Measurements from ENCODE around the gene LYZL2. TPM values are rescaled to one million over a fixed set of nuclear protein-coding genes. Genes with fewer than 3 reads are reported as not detected.
"Not testable (repeated sequence)": the region's sequence is repeated elsewhere in the genome, so short reads cannot be mapped to it uniquely, and the experiment has no call there.

LYZL2 gene
- total RNA-seq, 1 experiment from 2014 or later: not detected

DNA sequence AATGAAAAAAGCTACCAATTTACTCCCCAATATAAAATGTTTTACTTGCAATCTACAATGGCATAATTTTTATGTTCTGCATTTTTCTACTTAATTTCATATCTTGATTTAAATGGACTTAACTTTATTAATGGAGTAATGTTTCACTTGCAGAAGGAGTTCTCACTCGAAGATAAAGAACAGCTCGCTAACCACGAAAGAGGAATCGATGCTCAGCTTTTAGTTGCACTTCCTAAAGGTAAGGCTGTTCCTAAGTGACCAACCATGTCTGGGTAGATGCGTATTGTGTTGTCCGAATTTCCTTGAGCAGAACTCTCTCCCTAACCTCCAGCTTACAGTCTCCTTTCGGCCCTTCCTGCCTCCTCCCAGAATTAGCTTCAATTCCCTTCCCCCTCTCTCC is 33.9 kb upstream of the LYZL2 start:
- H3K9me3 ChIP-seq (ENCODE audit: control insufficient read depth in 1 of 2, insufficient read depth in 1 of 2, low read depth in 1 of 2, low read length in 2 of 2); BruUV-seq (replicated peaks); H4K20me1 ChIP-seq (ENCODE audit: insufficient read depth); H3K27ac ChIP-seq (ENCODE audit: low read depth, low read length); H3K4me2 ChIP-seq (ENCODE audit: low read length); H3K9ac ChIP-seq (ENCODE audit: low read length); ATAC-seq; H3K36me3 ChIP-seq (ENCODE audit: control insufficient read depth in 1 of 2, insufficient read depth in 2 of 2, low read length in 2 of 2); intact Hi-C loops (cut with micrococcal nuclease); H3K27me3 ChIP-seq (ENCODE audit: insufficient read depth, low read length); H3K79me2 ChIP-seq (ENCODE audit: insufficient read depth, low read length); H3K4me3 ChIP-seq (replicated peaks in 1 of 2; ENCODE audit: low read depth in 1 of 2, low read length in 2 of 2); H2AFZ ChIP-seq (ENCODE audit: low read depth, low read length, poor library complexity, severe bottlenecking); DNase-seq (ENCODE audit: low read depth, low spot score); H3K4me1 ChIP-seq (ENCODE audit: control insufficient read depth in 1 of 2, insufficient read depth in 2 of 2, low read length in 2 of 2); H3K9me2 ChIP-seq (ENCODE audit: insufficient read depth); POLR2A ChIA-PET; RAD21 ChIA-PET (ENCODE audit: low non-redundant PET in 1 of 2, low total read pairs in 2 of 2, uncharacterized antibody in 2 of 2, unreplicated experiment in 2 of 2): not testable (repeated sequence)
- CTCF ChIA-PET: interaction anchor here (0.9 kb wide), 1 partner anchor 23 kb away, joined by 4 read pairs; no protein-coding TSS in a partner anchor

DNA sequence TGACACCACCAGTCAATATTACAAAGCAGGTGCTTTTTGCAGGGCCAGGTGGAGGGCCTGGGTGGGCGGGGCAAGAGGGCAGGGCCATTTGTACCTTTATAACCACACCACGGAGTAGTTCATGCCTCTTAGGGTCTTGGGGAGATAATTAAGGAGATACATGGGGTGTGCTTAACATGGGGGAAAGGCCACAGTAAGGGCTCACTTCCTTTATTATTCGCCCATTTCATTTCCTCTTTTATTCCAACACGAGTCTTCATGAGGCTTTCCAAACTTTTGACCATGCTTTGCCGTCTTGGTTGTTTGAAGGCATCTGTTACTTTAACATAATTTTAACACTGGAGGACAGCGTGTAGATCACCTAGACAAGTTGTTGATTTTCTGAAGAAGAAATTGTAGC is 33.3 kb upstream of the LYZL2 start:
- Histone ChIP-seq H3K36me3 (ENCODE audit: control insufficient read depth in 1 of 2, insufficient read depth in 2 of 2, low read length in 2 of 2) (no peaks in the 10 kb centered on the region), H2AFZ (ENCODE audit: low read depth, low read length, poor library complexity, severe bottlenecking) (no peak overlapping the region), H3K4me1 (ENCODE audit: control insufficient read depth in 1 of 2, insufficient read depth in 2 of 2, low read length in 2 of 2) (peaks cover 0 to 4% of the 10 kb centered on the region in 2 experiments; a peak in 1 of 4 replicates), H3K9ac (ENCODE audit: low read length) (no peak overlapping the region), H3K27ac (ENCODE audit: low read depth, low read length) (no peak overlapping the region), H3K9me3 (ENCODE audit: control insufficient read depth in 1 of 2, insufficient read depth in 1 of 2, low read depth in 1 of 2, low read length in 2 of 2) (no peaks in the 10 kb centered on the region), H3K4me2 (ENCODE audit: low read length) (no peak overlapping the region), H3K79me2 (ENCODE audit: insufficient read depth, low read length) (no peaks in the 10 kb centered on the region), H4K20me1 (ENCODE audit: insufficient read depth) (no peaks in the 10 kb centered on the region), H3K27me3 (ENCODE audit: insufficient read depth, low read length) (peaks cover 1% of the 10 kb centered on the region), H3K9me2 (ENCODE audit: insufficient read depth) (no peaks in the 10 kb centered on the region), H3K4me3 (replicated peaks in 1 of 2; ENCODE audit: low read depth in 1 of 2, low read length in 2 of 2) (no peak overlapping the region)
- no TSS peak for BruUV-seq (replicated peaks)
- no peak for DNase-seq (ENCODE audit: low read depth, low spot score)
- ATAC-seq: no peak
- CTCF ChIA-PET: no interaction called here
- intact Hi-C loops (cut with micrococcal nuclease): no loop called here
- POLR2A ChIA-PET: no interaction called here
- RAD21 ChIA-PET (ENCODE audit: low non-redundant PET in 1 of 2, low total read pairs in 2 of 2, uncharacterized antibody in 2 of 2, unreplicated experiment in 2 of 2): no interaction called here
- TF ChIP-seq ZFX (IDR thresholded peaks at IDR 0.05) (no peak), POLR2AphosphoS5 (IDR thresholded peaks at IDR 0.05; ENCODE audit: low read depth, low read length) (no peak), CEBPB (IDR thresholded peaks at IDR 0.05; ENCODE audit: low read depth) (no peak), CBX3 (IDR thresholded peaks at IDR 0.05; ENCODE audit: low read depth) (no peak), ELF1 (IDR thresholded peaks at IDR 0.05; ENCODE audit: borderline replicate concordance, low read depth) (no peak), SIN3A (IDR thresholded peaks at IDR 0.05; ENCODE audit: low read depth) (no peak), YY1 (IDR thresholded peaks at IDR 0.05; ENCODE audit: extremely low read depth, insufficient replicate concordance, low read depth, low read length) (no peak), SRF (IDR thresholded peaks at IDR 0.05; ENCODE audit: low read depth) (no peak), EGR1 (IDR thresholded peaks at IDR 0.05; ENCODE audit: low read depth) (no peak), EZH2phosphoT487 (IDR thresholded peaks at IDR 0.05; ENCODE audit: borderline replicate concordance) (no peak)
- TF ChIP-seq, protein P1, sequence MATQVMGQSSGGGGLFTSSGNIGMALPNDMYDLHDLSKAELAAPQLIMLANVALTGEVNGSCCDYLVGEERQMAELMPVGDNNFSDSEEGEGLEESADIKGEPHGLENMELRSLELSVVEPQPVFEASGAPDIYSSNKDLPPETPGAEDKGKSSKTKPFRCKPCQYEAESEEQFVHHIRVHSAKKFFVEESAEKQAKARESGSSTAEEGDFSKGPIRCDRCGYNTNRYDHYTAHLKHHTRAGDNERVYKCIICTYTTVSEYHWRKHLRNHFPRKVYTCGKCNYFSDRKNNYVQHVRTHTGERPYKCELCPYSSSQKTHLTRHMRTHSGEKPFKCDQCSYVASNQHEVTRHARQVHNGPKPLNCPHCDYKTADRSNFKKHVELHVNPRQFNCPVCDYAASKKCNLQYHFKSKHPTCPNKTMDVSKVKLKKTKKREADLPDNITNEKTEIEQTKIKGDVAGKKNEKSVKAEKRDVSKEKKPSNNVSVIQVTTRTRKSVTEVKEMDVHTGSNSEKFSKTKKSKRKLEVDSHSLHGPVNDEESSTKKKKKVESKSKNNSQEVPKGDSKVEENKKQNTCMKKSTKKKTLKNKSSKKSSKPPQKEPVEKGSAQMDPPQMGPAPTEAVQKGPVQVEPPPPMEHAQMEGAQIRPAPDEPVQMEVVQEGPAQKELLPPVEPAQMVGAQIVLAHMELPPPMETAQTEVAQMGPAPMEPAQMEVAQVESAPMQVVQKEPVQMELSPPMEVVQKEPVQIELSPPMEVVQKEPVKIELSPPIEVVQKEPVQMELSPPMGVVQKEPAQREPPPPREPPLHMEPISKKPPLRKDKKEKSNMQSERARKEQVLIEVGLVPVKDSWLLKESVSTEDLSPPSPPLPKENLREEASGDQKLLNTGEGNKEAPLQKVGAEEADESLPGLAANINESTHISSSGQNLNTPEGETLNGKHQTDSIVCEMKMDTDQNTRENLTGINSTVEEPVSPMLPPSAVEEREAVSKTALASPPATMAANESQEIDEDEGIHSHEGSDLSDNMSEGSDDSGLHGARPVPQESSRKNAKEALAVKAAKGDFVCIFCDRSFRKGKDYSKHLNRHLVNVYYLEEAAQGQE (IDR thresholded peaks at IDR 0.05; ENCODE audit: low read depth): no peak
- TF ChIP-seq, protein P2, sequence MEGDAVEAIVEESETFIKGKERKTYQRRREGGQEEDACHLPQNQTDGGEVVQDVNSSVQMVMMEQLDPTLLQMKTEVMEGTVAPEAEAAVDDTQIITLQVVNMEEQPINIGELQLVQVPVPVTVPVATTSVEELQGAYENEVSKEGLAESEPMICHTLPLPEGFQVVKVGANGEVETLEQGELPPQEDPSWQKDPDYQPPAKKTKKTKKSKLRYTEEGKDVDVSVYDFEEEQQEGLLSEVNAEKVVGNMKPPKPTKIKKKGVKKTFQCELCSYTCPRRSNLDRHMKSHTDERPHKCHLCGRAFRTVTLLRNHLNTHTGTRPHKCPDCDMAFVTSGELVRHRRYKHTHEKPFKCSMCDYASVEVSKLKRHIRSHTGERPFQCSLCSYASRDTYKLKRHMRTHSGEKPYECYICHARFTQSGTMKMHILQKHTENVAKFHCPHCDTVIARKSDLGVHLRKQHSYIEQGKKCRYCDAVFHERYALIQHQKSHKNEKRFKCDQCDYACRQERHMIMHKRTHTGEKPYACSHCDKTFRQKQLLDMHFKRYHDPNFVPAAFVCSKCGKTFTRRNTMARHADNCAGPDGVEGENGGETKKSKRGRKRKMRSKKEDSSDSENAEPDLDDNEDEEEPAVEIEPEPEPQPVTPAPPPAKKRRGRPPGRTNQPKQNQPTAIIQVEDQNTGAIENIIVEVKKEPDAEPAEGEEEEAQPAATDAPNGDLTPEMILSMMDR (IDR thresholded peaks at IDR 0.05 in 2 of 3, conservative IDR thresholded peaks at IDR 0.05 in 1 of 3; ENCODE audit: borderline replicate concordance in 1 of 3, insufficient read depth in 1 of 3, low read depth in 2 of 3, low read length in 2 of 3): no peak
- TF ChIP-seq, protein P3, sequence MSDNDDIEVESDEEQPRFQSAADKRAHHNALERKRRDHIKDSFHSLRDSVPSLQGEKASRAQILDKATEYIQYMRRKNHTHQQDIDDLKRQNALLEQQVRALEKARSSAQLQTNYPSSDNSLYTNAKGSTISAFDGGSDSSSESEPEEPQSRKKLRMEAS (IDR thresholded peaks at IDR 0.05): no peak
- TF ChIP-seq, protein P4, sequence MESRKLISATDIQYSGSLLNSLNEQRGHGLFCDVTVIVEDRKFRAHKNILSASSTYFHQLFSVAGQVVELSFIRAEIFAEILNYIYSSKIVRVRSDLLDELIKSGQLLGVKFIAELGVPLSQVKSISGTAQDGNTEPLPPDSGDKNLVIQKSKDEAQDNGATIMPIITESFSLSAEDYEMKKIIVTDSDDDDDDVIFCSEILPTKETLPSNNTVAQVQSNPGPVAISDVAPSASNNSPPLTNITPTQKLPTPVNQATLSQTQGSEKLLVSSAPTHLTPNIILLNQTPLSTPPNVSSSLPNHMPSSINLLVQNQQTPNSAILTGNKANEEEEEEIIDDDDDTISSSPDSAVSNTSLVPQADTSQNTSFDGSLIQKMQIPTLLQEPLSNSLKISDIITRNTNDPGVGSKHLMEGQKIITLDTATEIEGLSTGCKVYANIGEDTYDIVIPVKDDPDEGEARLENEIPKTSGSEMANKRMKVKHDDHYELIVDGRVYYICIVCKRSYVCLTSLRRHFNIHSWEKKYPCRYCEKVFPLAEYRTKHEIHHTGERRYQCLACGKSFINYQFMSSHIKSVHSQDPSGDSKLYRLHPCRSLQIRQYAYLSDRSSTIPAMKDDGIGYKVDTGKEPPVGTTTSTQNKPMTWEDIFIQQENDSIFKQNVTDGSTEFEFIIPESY (IDR thresholded peaks at IDR 0.05; ENCODE audit: extremely low read depth, insufficient replicate concordance, low read length): no peak
